K562 (cell line): Measurements from ENCODE around the gene TMEM120A. TPM values are rescaled to one million over a fixed set of nuclear protein-coding genes. Genes with fewer than 3 reads are reported as not detected.

Source experiments
- MCM7 ChIP-seq, 2 experiments: fragments of 450-650 bp; IDR thresholded peaks; 2 replicates each; pipeline ENCODE4 v1.6.1; 2016 to 2018
- MEF2D ChIP-seq: conservative IDR thresholded peaks from 2 replicates; pipeline ENCODE4 v1.6.1; 2016; ENCODE audit warnings: low read depth, missing genetic modification characterization, missing compliant biosample characterization
- polyA plus RNA-seq, 8 experiments: library from polyadenylated mRNA; depleted of rRNA in 4 of 8; stranded (reverse) in 5 of 8; unstranded in 3 of 8; fragments of >200 nt; fragmentation: Nextera tagmentation in 2 of 8; fragmentation: Illumina TruSeq in 1 of 8; extraction: Ambion mirVana in 2 of 8; extraction: Trizol in 1 of 8; gene quantifications; 2 replicates each; pipeline versions ENCODE4 v1.2.1 to v1.2.3, GENCODE V29; 2011 to 2014; ENCODE audit warnings: inconsistent platforms in 1 of 8, missing spikeins in 1 of 8
- total RNA-seq, 7 experiments: library from RNA; depleted of rRNA in 6 of 7; stranded (reverse); fragments of >200 nt in 6 of 7; fragmentation: Illumina TruSeq in 2 of 7; extraction: Trizol in 2 of 7; gene quantifications; 2 replicates each; pipeline versions ENCODE4 v1.2.1 to v1.2.3, GENCODE V29; 2011 to 2021; ENCODE audit warnings: low replicate concordance in 1 of 7
- TF ChIP-seq, protein P1 (sequence below): fragments of 450-650 bp; formaldehyde crosslinking; IDR thresholded peaks from 2 replicates; pipeline ENCODE4 v1.4.0; 2020; ENCODE audit warnings: mild to moderate bottlenecking, moderate library complexity
- TF ChIP-seq, protein P2 (sequence below): sonication (generic); formaldehyde crosslinking; IDR thresholded peaks from 2 replicates; pipeline ENCODE4 v1.8.0; 2022; ENCODE audit warnings: mild to moderate bottlenecking, missing genetic modification reagents

TMEM120A gene
- total and polyA plus RNA-seq, 9 of the 15 experiments (the other 6 are each of a cell fraction or from before 2014, with no cell fraction given) = 2.3 to 90.2 (median 22.9) TPM

DNA sequence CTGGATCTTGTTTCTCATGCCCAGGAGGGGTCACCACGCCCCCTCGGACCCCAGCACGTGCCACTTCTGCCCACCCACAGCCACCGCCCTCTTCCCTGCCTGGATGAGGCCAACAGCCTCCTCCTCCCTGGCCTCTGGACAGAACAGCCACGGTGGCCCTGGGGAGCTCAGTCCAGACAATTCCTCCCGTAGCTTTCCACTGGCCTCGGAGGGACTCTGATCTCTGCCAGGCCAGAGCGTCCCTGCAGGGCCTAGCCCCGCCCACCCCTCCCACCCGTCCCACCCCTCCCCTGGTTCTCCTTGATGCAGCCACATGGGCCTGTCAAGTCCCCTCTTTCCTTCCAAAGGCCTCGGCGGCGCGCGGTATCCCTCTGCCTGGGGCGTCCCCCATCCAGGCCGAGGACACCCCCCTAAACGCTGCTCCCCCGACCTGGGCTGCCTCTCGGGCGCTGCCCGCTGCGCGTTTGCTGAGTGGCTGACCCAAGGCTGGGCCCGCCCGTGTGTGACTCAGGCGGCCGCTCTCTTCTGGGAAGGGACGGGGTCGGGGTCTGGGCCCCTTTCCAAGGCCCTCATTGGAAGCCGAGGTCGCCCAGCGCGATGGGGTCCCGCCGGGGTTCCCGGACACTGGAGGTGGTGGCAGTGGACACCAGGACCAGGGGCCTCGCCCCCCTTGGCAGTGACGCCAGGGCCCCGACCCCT lies 557 bp downstream of the TMEM120A start (continued):
- TF ChIP-seq, protein P1, sequence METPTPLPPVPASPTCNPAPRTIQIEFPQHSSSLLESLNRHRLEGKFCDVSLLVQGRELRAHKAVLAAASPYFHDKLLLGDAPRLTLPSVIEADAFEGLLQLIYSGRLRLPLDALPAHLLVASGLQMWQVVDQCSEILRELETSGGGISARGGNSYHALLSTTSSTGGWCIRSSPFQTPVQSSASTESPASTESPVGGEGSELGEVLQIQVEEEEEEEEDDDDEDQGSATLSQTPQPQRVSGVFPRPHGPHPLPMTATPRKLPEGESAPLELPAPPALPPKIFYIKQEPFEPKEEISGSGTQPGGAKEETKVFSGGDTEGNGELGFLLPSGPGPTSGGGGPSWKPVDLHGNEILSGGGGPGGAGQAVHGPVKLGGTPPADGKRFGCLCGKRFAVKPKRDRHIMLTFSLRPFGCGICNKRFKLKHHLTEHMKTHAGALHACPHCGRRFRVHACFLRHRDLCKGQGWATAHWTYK (CRISPR knock-in tag) = no peak
- no peak for TF ChIP-seq MCM7 (IDR thresholded peaks at IDR 0.05)
- TF ChIP-seq, protein P2, sequence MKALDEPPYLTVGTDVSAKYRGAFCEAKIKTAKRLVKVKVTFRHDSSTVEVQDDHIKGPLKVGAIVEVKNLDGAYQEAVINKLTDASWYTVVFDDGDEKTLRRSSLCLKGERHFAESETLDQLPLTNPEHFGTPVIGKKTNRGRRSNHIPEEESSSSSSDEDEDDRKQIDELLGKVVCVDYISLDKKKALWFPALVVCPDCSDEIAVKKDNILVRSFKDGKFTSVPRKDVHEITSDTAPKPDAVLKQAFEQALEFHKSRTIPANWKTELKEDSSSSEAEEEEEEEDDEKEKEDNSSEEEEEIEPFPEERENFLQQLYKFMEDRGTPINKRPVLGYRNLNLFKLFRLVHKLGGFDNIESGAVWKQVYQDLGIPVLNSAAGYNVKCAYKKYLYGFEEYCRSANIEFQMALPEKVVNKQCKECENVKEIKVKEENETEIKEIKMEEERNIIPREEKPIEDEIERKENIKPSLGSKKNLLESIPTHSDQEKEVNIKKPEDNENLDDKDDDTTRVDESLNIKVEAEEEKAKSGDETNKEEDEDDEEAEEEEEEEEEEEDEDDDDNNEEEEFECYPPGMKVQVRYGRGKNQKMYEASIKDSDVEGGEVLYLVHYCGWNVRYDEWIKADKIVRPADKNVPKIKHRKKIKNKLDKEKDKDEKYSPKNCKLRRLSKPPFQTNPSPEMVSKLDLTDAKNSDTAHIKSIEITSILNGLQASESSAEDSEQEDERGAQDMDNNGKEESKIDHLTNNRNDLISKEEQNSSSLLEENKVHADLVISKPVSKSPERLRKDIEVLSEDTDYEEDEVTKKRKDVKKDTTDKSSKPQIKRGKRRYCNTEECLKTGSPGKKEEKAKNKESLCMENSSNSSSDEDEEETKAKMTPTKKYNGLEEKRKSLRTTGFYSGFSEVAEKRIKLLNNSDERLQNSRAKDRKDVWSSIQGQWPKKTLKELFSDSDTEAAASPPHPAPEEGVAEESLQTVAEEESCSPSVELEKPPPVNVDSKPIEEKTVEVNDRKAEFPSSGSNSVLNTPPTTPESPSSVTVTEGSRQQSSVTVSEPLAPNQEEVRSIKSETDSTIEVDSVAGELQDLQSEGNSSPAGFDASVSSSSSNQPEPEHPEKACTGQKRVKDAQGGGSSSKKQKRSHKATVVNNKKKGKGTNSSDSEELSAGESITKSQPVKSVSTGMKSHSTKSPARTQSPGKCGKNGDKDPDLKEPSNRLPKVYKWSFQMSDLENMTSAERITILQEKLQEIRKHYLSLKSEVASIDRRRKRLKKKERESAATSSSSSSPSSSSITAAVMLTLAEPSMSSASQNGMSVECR (CRISPR knock-in tag) = no peak
- TF ChIP-seq MEF2D (tag) = no peak
